ENCODE data around the gene CD55. TPM values are rescaled to one million over a fixed set of nuclear protein-coding genes. Genes with fewer than 3 reads are reported as not detected.

Gene CD55
- total RNA-seq, 1 experiment from 2014 or later = 17.2 TPM

GRCh38 chr1:207323425-207324225, 2.1 kb downstream of the CD55 start (continued):
- TF ChIP-seq FOXP4 (CRISPR knock-in tag; IDR thresholded peaks at IDR 0.05) (no peak), AR (CRISPR knock-in tag; IDR thresholded peaks at IDR 0.05) (no peak)

- peak overlapping the region; percentile 4; the same call in 1 of the 2 replicates for H3K27ac Mint-ChIP-seq
- H3K4me1 Mint-ChIP-seq = no peaks in the 10 kb centered on the region
- TF ChIP-seq GRHL2 (CRISPR knock-in tag; IDR thresholded peaks at IDR 0.05; ENCODE audit: insufficient replicate concordance, severe bottlenecking) (no peak), KAT7 (CRISPR knock-in tag; IDR thresholded peaks at IDR 0.05; ENCODE audit: borderline replicate concordance) (no peak), MXD4 (CRISPR knock-in tag; IDR thresholded peaks at IDR 0.05; ENCODE audit: borderline replicate concordance) (no peak), TP53 (CRISPR knock-in tag; IDR thresholded peaks at IDR 0.05) (no peak), ZNF425 (CRISPR knock-in tag; conservative IDR thresholded peaks at IDR 0.05) (no peak), MLX (CRISPR knock-in tag; IDR thresholded peaks at IDR 0.05) (no peak), PREB (CRISPR knock-in tag; IDR thresholded peaks at IDR 0.05; ENCODE audit: borderline replicate concordance) (no peak), GTF2I (CRISPR knock-in tag; conservative IDR thresholded peaks at IDR 0.05) (no peak), GABPB1 (CRISPR knock-in tag; IDR thresholded peaks at IDR 0.05) (no peak), CREM (CRISPR knock-in tag; IDR thresholded peaks at IDR 0.05) (no peak), SMAD4 (CRISPR knock-in tag; IDR thresholded peaks at IDR 0.05) (no peak), SMAD3 (CRISPR knock-in tag; IDR thresholded peaks at IDR 0.05; ENCODE audit: borderline replicate concordance) (no peak), ESRRA (CRISPR knock-in tag; IDR thresholded peaks at IDR 0.05; ENCODE audit: borderline replicate concordance) (no peak), ZMAT4 (CRISPR knock-in tag; IDR thresholded peaks at IDR 0.05) (no peak), PRRX2 (CRISPR knock-in tag; IDR thresholded peaks at IDR 0.05) (no peak)
- DNase-seq (ENCODE audit: low spot score) = no peak
- no peaks in the 10 kb centered on the region for H3K9me3 Mint-ChIP-seq
- peaks cover 19% of the 10 kb centered on the region for H3K36me3 Mint-ChIP-seq
- no peaks in the 10 kb centered on the region for H3K27me3 Mint-ChIP-seq (ENCODE audit: low read depth)
- ATAC-seq = no peak
- ChIA-PET POLR2A (no interaction called here), CTCF (no interaction called here)
- no peak overlapping the region for H3K4me3 Mint-ChIP-seq
These were observed 6.5 kb downstream of the CD55 start for GRCh38 chr1:207328004-207328403.

All from WTC11 (cell line).